ENCODE data around the gene KIF16B. TPM values are rescaled to one million over a fixed set of nuclear protein-coding genes. Genes with fewer than 3 reads are reported as not detected.

The KIF16B gene
- total and polyA plus RNA-seq, 10 of the 15 experiments (the other 5 are each of a cell fraction or from before 2014, with no cell fraction given), result 0.21 to 5.2 (median 3.0) TPM

DNA sequence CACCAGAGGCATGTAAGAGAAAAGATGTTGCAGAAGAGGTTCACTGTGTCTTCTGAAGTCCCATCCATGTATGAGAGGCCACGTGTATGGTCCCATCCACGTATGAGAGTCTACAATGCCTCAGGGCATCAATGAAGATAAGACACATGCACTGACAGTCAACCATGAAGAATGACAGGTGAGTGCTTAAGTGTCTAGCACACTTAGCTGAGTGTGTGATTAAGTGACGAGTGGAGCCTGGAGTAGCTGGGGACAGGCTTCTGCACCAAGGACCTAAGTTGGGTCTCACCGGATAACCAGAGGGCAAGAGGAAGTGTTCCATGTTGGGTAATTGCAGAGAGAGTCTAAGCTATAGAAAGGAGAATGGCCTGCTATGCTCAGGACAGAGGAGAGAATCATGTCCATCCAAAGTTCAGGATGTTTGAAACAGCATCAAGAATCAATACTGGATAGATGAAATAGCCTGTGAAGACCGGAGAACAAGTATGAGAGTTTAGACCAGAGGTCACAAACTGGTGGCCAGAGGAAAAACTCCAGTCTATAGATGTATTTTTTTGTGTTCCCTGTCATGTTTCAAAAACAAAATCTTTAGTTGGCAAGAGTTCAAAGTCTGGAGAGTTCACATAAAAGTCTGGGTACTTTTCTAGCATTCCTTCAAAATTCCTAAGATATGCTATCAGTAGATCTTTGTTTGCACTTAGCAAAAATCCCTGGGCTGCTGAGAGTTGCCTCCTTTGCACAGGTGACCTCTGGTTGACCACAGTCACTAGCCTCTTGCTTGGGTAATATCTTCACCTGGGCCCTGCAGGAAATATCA is 165.8 kb downstream of the KIF16B start:
- H3K27ac ChIP-seq (ENCODE audit: control insufficient read depth, insufficient read depth), result no peak overlapping the region
- 64% methylated on average over 5 of the region's 5 CpGs for WGBS (ENCODE audit: insufficient coverage, insufficient replicate concordance, low lambda C conversion rate, missing lambda C conversion rate)
- no peaks in the 10 kb centered on the region for H3K27me3 ChIP-seq (replicated peaks in 1 of 2; ENCODE audit: control insufficient read depth in 2 of 2, insufficient read depth in 2 of 2, low read length in 1 of 2)
- DNase-seq (ENCODE audit: low read depth, low spot score) (no peak), FAIRE-seq (peak; percentile 13), ATAC-seq (no peak)
- no peaks in the 10 kb centered on the region; the same call in 2 of the 3 replicates for H3K9me3 ChIP-seq (replicated peaks; ENCODE audit: control insufficient read depth, insufficient read depth, low read length)
- H3K4me1 ChIP-seq (ENCODE audit: control insufficient read depth, insufficient read depth, low read length), result no peaks in the 10 kb centered on the region
- CTCF ChIA-PET, result no interaction called here
- H3K4me3 ChIP-seq, result no peak overlapping the region
- SMC1A ChIA-PET (ENCODE audit: uncharacterized antibody, unreplicated experiment), result no interaction called here
- no peak for TF ChIP-seq IKZF1 (conservative IDR thresholded peaks at IDR 0.05)
- no peak for TF ChIP-seq NR2F1 (conservative IDR thresholded peaks at IDR 0.05)
- no peak for TF ChIP-seq NR2C1 (IDR thresholded peaks at IDR 0.05)
- TF ChIP-seq SREBF1 (IDR thresholded peaks at IDR 0.05; ENCODE audit: low read length), result no peak
- no peak for TF ChIP-seq KLF5 (IDR thresholded peaks at IDR 0.05; ENCODE audit: partially characterized antibody)
- no peak for TF ChIP-seq RELA (IDR thresholded peaks at IDR 0.05; ENCODE audit: borderline replicate concordance, partially characterized antibody)
- no peak for TF ChIP-seq RFX5 (IDR thresholded peaks at IDR 0.05; ENCODE audit: low read depth, low read length)
- TF ChIP-seq MEF2A (IDR thresholded peaks at IDR 0.05; ENCODE audit: insufficient read depth, low read depth, low read length), result no peak
- TF ChIP-seq, protein P1, sequence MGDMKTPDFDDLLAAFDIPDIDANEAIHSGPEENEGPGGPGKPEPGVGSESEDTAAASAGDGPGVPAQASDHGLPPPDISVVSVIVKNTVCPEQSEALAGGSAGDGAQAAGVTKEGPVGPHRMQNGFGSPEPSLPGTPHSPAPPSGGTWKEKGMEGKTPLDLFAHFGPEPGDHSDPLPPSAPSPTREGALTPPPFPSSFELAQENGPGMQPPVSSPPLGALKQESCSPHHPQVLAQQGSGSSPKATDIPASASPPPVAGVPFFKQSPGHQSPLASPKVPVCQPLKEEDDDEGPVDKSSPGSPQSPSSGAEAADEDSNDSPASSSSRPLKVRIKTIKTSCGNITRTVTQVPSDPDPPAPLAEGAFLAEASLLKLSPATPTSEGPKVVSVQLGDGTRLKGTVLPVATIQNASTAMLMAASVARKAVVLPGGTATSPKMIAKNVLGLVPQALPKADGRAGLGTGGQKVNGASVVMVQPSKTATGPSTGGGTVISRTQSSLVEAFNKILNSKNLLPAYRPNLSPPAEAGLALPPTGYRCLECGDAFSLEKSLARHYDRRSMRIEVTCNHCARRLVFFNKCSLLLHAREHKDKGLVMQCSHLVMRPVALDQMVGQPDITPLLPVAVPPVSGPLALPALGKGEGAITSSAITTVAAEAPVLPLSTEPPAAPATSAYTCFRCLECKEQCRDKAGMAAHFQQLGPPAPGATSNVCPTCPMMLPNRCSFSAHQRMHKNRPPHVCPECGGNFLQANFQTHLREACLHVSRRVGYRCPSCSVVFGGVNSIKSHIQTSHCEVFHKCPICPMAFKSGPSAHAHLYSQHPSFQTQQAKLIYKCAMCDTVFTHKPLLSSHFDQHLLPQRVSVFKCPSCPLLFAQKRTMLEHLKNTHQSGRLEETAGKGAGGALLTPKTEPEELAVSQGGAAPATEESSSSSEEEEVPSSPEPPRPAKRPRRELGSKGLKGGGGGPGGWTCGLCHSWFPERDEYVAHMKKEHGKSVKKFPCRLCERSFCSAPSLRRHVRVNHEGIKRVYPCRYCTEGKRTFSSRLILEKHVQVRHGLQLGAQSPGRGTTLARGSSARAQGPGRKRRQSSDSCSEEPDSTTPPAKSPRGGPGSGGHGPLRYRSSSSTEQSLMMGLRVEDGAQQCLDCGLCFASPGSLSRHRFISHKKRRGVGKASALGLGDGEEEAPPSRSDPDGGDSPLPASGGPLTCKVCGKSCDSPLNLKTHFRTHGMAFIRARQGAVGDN (IDR thresholded peaks at IDR 0.05), result no peak
- no peak for TF ChIP-seq RAD21 (IDR thresholded peaks at IDR 0.05; ENCODE audit: insufficient read depth, low read depth, low read length)
- no peak for TF ChIP-seq BMI1 (IDR thresholded peaks at IDR 0.05; ENCODE audit: borderline replicate concordance)
- TF ChIP-seq MYB (IDR thresholded peaks at IDR 0.05; ENCODE audit: borderline replicate concordance, low read depth, low read length), result no peak
- TF ChIP-seq MTA3 (IDR thresholded peaks at IDR 0.05; ENCODE audit: borderline replicate concordance, low read length), result no peak
- no peak for TF ChIP-seq FOXM1 (IDR thresholded peaks at IDR 0.05; ENCODE audit: low read depth, low read length)
- no peak for TF ChIP-seq BCL11A (IDR thresholded peaks at IDR 0.05; ENCODE audit: low read depth, low read length)
- TF ChIP-seq ESRRA (IDR thresholded peaks at IDR 0.05; ENCODE audit: low read length), result no peak
- intact Hi-C loops (cut with micrococcal nuclease; ENCODE audit: unreplicated experiment) (no loop called here), in situ Hi-C loops (cut with MboI) (no loop called here)
- no TSS peak for BruUV-seq (replicated peaks)
- H3K4me2 ChIP-seq (ENCODE audit: control insufficient read depth, insufficient read depth), result no peak overlapping the region
- POLR2A ChIA-PET, result no interaction called here
- H3K36me3 ChIP-seq (ENCODE audit: control insufficient read depth in 2 of 2, insufficient read depth in 2 of 2, low read length in 1 of 2), result no peaks in the 10 kb centered on the region
- H3K9ac ChIP-seq (ENCODE audit: control insufficient read depth, insufficient read depth, low read length), result no peak overlapping the region
- H2AFZ ChIP-seq (ENCODE audit: control insufficient read depth, low read depth, low read length), result no peak overlapping the region
- H3K79me2 ChIP-seq (ENCODE audit: control insufficient read depth, insufficient read depth, low read length), result no peaks in the 10 kb centered on the region
- H4K20me1 ChIP-seq (ENCODE audit: control insufficient read depth, insufficient read depth), result no peaks in the 10 kb centered on the region
- RAD21 ChIA-PET (ENCODE audit: unreplicated experiment), result no interaction called here

Data from GM12878 (cell line).